Stimulated activated CD8-positive, alpha-beta memory T cell treated with anti-CD3 and anti-CD28 coated beads, Interleukin-15, amount 100 ng/mL, for 1 hour (primary cell): ENCODE data around the gene FAIM.
"Not testable (repeated sequence)": the region's sequence is repeated elsewhere in the genome, so short reads cannot be mapped to it uniquely, and the experiment has no call there.

Experiments used
- DNase-seq: peaks from one replicate; pipeline ENCODE4 v3.0.0-alpha.2; 2020; ENCODE audit warnings: low read depth

Gene FAIM

GRCh38 chr3:138680974-138681373 is 72.4 kb downstream of the FAIM start:
- DNase-seq, result not testable (repeated sequence)

GRCh38 chr3:138681463-138682220 is 73.1 kb downstream of the FAIM start:
- DNase-seq, result no peak

GRCh38 chr3:138682648-138683047 is 74.1 kb downstream of the FAIM start:
- no peak for DNase-seq
